ENCODE measurements around the gene HCN1. TPM values are rescaled to one million over a fixed set of nuclear protein-coding genes. Genes with fewer than 3 reads are reported as not detected.

Gene HCN1
- polyA plus RNA-seq, 2 donors = 0.01 TPM; not detected in 1

DNA sequence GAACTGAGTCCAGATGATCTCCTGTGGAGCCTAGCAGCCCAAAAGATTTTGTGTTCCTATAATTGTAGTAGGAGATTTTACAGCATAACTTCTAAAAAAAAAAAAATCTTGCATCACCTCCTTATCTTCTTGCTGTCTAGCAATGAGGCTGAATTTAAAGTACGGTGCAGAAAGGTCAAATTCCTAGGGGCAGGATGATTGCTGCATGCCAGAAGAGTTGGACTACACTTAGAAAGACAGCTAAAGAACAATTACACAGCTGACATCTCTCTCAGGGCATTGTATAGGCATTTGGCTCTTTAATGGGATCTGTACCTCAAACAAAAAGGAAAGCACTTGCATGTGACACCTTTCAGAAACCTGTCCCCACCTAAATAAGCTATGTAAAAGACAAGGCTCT lies 443.2 kb downstream of the HCN1 start:
- H3K9me3 ChIP-seq (ENCODE audit: control insufficient read depth in 2 of 2, insufficient read depth in 1 of 2, low read depth in 1 of 2, low read length in 1 of 2) = no peaks in the 10 kb centered on the region
- H3K27ac ChIP-seq (ENCODE audit: low read depth in 2 of 2, low read length in 1 of 2) = no peak overlapping the region
- H3K36me3 ChIP-seq (ENCODE audit: control insufficient read depth in 2 of 2, insufficient read depth in 2 of 2, low read length in 1 of 2) = no peaks in the 10 kb centered on the region
- no peak overlapping the region for H3K4me3 ChIP-seq (ENCODE audit: low read depth in 1 of 2, low read length in 2 of 2)
- H3K4me1 ChIP-seq (ENCODE audit: control insufficient read depth in 2 of 2, insufficient read depth in 2 of 2, low read length in 1 of 2) = no peaks in the 10 kb centered on the region
- 25 to 30% methylated on average over 1 of the region's 1 CpG for WGBS, 2 donors
- no peaks in the 10 kb centered on the region for H3K27me3 ChIP-seq (ENCODE audit: control insufficient read depth in 1 of 2, insufficient read depth in 2 of 2, low read length in 2 of 2)

DNA sequence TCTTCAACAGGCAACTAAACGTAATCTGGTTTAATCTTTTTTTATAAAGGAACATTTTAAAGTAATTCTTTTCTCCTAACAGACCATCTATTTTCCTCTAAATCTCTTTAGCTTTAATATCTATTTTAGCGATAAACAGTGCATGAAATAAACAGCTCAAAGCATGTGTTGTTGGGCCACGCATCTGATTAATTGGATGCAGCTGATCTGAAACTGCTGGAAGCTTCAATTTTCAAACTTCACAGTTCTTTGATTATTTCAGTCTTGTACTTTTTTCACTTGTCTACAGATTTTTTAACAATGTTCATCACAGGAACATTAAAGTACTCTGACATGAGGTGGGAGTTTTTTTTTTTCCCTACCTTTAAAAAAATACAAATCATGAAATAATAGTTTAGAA lies 443.6 kb downstream of the HCN1 start:
- no peaks in the 10 kb centered on the region for H3K27me3 ChIP-seq (ENCODE audit: control insufficient read depth in 1 of 2, insufficient read depth in 2 of 2, low read length in 2 of 2)
- H3K4me3 ChIP-seq (ENCODE audit: low read depth in 1 of 2, low read length in 2 of 2) = no peak overlapping the region
- 59 to 72% methylated on average over 3 of the region's 3 CpGs for WGBS, 2 donors
- no peak overlapping the region for H3K27ac ChIP-seq (ENCODE audit: low read depth in 2 of 2, low read length in 1 of 2)
- no peaks in the 10 kb centered on the region for H3K4me1 ChIP-seq (ENCODE audit: control insufficient read depth in 2 of 2, insufficient read depth in 2 of 2, low read length in 1 of 2)
- no peaks in the 10 kb centered on the region for H3K9me3 ChIP-seq (ENCODE audit: control insufficient read depth in 2 of 2, insufficient read depth in 1 of 2, low read depth in 1 of 2, low read length in 1 of 2)
- H3K36me3 ChIP-seq (ENCODE audit: control insufficient read depth in 2 of 2, insufficient read depth in 2 of 2, low read length in 1 of 2) = no peaks in the 10 kb centered on the region

DNA sequence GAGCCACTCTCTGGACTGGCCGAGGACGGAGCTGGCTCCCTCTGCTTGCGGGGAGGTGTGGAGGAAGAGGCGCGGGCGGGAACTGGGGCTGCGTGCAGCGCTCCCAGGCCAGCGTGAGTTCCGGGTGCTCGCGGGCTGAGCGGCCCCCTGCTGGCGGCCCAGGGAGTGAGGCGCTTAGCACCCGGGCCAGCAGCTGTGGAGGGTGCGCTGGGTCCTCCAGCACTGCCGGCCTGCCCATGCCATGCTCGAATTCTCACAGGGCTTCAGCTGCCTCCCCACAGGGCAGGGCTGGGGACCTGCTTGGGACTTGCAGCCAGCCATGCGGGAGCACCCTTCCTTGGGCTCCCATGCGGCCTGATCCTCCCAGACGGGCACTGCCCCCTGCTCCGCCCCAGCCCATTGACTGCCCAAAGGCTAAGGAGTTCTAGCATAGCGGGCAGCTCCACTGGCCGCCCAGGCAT lies 470.6 kb downstream of the HCN1 start:
- H3K9me3 ChIP-seq (ENCODE audit: control insufficient read depth in 2 of 2, insufficient read depth in 1 of 2, low read depth in 1 of 2, low read length in 1 of 2) = peaks cover 0 to 6% of the 10 kb centered on the region in 2 donors
- H3K4me1 ChIP-seq (ENCODE audit: control insufficient read depth in 2 of 2, insufficient read depth in 2 of 2, low read length in 1 of 2) = no peaks in the 10 kb centered on the region
- no peak overlapping the region for H3K4me3 ChIP-seq (ENCODE audit: low read depth in 1 of 2, low read length in 2 of 2)
- no peaks in the 10 kb centered on the region for H3K27me3 ChIP-seq (ENCODE audit: control insufficient read depth in 1 of 2, insufficient read depth in 2 of 2, low read length in 2 of 2)
- H3K36me3 ChIP-seq (ENCODE audit: control insufficient read depth in 2 of 2, insufficient read depth in 2 of 2, low read length in 1 of 2) = no peaks in the 10 kb centered on the region
- H3K27ac ChIP-seq (ENCODE audit: low read depth in 2 of 2, low read length in 1 of 2) = no peak overlapping the region
- 96 to 99% methylated on average over 25 of the region's 25 CpGs for WGBS, 2 donors

DNA sequence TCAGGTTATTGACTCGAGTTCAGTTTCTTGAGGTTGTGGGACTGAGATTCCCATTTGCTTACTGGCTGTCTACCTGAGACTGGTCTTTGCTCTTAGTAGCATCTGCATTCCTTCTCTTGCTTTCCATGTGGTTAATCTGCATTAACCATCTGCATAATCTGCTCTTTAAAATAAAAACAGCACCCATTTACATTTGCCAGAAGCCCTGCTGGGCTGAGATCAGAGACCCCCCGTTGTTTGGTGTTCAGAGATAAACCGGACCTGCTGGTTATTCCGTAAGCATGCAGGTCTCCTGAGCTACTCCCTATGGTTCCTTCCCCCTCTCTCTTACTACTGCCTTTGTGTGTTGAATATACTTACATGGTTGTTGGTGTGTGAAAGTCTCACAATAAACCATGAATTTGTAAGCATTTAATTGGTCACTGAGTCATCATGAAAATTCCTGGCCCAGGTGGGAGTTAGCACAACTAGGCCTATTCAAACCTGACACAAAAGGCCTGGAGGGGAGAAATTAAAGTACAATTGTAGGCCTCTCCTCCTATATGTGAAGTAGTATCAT lies 490.7 kb downstream of the HCN1 start:
- Histone ChIP-seq H3K36me3 (ENCODE audit: control insufficient read depth in 2 of 2, insufficient read depth in 2 of 2, low read length in 1 of 2) (no peaks in the 10 kb centered on the region), H3K4me1 (ENCODE audit: control insufficient read depth in 2 of 2, insufficient read depth in 2 of 2, low read length in 1 of 2) (no peaks in the 10 kb centered on the region), H3K4me3 (ENCODE audit: low read depth in 1 of 2, low read length in 2 of 2) (no peak overlapping the region), H3K27ac (ENCODE audit: low read depth in 2 of 2, low read length in 1 of 2) (no peak overlapping the region), H3K27me3 (ENCODE audit: control insufficient read depth in 1 of 2, insufficient read depth in 2 of 2, low read length in 2 of 2) (no peaks in the 10 kb centered on the region), H3K9me3 (ENCODE audit: control insufficient read depth in 2 of 2, insufficient read depth in 1 of 2, low read depth in 1 of 2, low read length in 1 of 2) (no peaks in the 10 kb centered on the region)
- 80% methylated on average over 4 of the region's 4 CpGs for WGBS, 2 donors

Data from esophagus (tissue), 2 donors.